K562 (cell line): ENCODE data around the gene RETSAT. TPM values are rescaled to one million over a fixed set of nuclear protein-coding genes. Genes with fewer than 3 reads are reported as not detected.

ENCODE experiments used
- ATAC-seq: fragments of 200-7000 bp; cut with Tn5 transposase; 3 replicates; pipeline ENCODE4 v1.9.1; 2020; ENCODE audit warnings: moderate library complexity
- BruUV-seq: library from RNA; stranded (reverse); fragments of 400-500 nt; replicated peaks from 2 replicates; lab custom pipeline; 2021; lab: Mats Ljungman, UMichigan
- CTCF ChIA-PET: fragments of 300-600 bp; formaldehyde crosslinking; extraction: SDS; loops from one replicate; lab custom pipeline; 2021; ENCODE audit warnings: low intra/inter-chr PET ratio; lab: Yijun Ruan, JAX
- POLR2A ChIA-PET: fragments of 300-600, 350-650 bp; sonication (Branson Sonifier 250); formaldehyde crosslinking; extraction: SDS; loops from one replicate; lab custom pipeline; 2021; ENCODE audit warnings: antibody characterized with exemption, inconsistent platforms; lab: Yijun Ruan, JAX
- DNase-seq, 4 experiments: peaks; one replicate each; pipeline versions ENCODE4 v3.0.0 to v3.0.0-alpha.2; 2011 to 2018; ENCODE audit warnings: low spot score in 3 of 4, mixed read lengths in 3 of 4; ENCODE audit errors: extremely low read depth in 1 of 4
- FAIRE-seq: peaks from 2 replicates; lab custom pipeline; 2011; peaks lifted over from hg19 to GRCh38; lab: Jason Lieb, UNC
- H2AFZ ChIP-seq: 2 replicates; pipeline ENCODE4 v1.6.0; 2011; ENCODE audit warnings: low read depth, low read length, control low read depth, inconsistent platforms
- H3K27ac ChIP-seq: fragments of 200-600 bp; 3 replicates; pipeline ENCODE4 v1.8.0; 2011; ENCODE audit warnings: low read depth, mild to moderate bottlenecking, control low read depth, inconsistent platforms, low read length, moderate library complexity, mixed read lengths; ENCODE audit errors: extremely low read depth
- H3K27me3 ChIP-seq, 2 experiments: fragments of 300-600 bp in 1 of 2; 2 replicates in 1 of 2; 3 replicates in 1 of 2; pipeline versions ENCODE4 v1.6.0 to v1.8.0; 2011; ENCODE audit warnings: inconsistent platforms in 2 of 2, low read length in 2 of 2, mild to moderate bottlenecking in 1 of 2, mixed read lengths in 1 of 2, moderate library complexity in 1 of 2; ENCODE audit not compliant: control insufficient read depth in 2 of 2, insufficient read depth in 2 of 2
- H3K36me3 ChIP-seq: fragments of 300-600 bp; 3 replicates; pipeline ENCODE4 v1.8.0; 2011; ENCODE audit warnings: mild to moderate bottlenecking, low read length, inconsistent platforms; ENCODE audit not compliant: control insufficient read depth, insufficient read depth
- H3K4me1 ChIP-seq, 2 experiments: fragments of 200-600 bp in 1 of 2; replicated peaks in 1 of 2; 2 replicates in 1 of 2; 3 replicates in 1 of 2; pipeline versions ENCODE4 v1.5.1 to v1.8.0; 2011; ENCODE audit warnings: inconsistent platforms in 2 of 2, low read length in 2 of 2, mild to moderate bottlenecking in 1 of 2, mixed read lengths in 1 of 2, moderate library complexity in 1 of 2; ENCODE audit not compliant: control insufficient read depth in 2 of 2, insufficient read depth in 2 of 2
- H3K4me2 ChIP-seq: 2 replicates; pipeline ENCODE4 v1.6.1; 2011; ENCODE audit warnings: low read length, control low read depth, inconsistent platforms, mixed read lengths; ENCODE audit not compliant: insufficient read depth
- H3K4me3 ChIP-seq: fragments of 200-600 bp; sonication (generic), shearing (Covaris generic); 2 replicates; pipeline ENCODE4 v1.5.1; 2016; ENCODE audit warnings: control low read depth, inconsistent platforms
- H3K79me2 ChIP-seq: fragments of 200-600 bp; 3 replicates; pipeline ENCODE4 v1.8.0; 2011; ENCODE audit warnings: low read length, inconsistent platforms; ENCODE audit not compliant: control insufficient read depth, insufficient read depth
- H3K9ac ChIP-seq, 2 experiments: 2 replicates each; pipeline versions ENCODE4 v1.6.0 to v1.6.1; 2011; ENCODE audit warnings: low read depth in 2 of 2, low read length in 2 of 2, control low read depth in 1 of 2, inconsistent platforms in 1 of 2, mild to moderate bottlenecking in 1 of 2, mixed read lengths in 1 of 2; ENCODE audit not compliant: insufficient read depth in 1 of 2
- H3K9me1 ChIP-seq: one replicate; pipeline ENCODE4 v1.6.0; 2011; ENCODE audit warnings: inconsistent platforms, mild to moderate bottlenecking, low read length, moderate library complexity; ENCODE audit not compliant: control insufficient read depth, insufficient read depth
- H3K9me3 ChIP-seq: replicated peaks from 2 replicates; pipeline ENCODE4 v1.5.1; 2011; ENCODE audit warnings: low read depth, low read length, inconsistent platforms; ENCODE audit not compliant: control insufficient read depth, insufficient read depth
- H4K20me1 ChIP-seq: replicated peaks from 2 replicates; pipeline ENCODE4 v1.6.1; 2011; ENCODE audit warnings: low read length, inconsistent platforms, mixed read lengths; ENCODE audit not compliant: control insufficient read depth, insufficient read depth
- BRF1 ChIP-seq: IDR thresholded peaks from 3 replicates; pipeline ENCODE4 v1.6.1; 2011; ENCODE audit warnings: borderline replicate concordance, mild to moderate bottlenecking; ENCODE audit not compliant: insufficient read length; ENCODE audit errors: extremely low read depth
- CREBBP ChIP-seq: IDR thresholded peaks from one replicate; pipeline ENCODE4 v1.6.1; 2012; ENCODE audit warnings: low read depth, mild to moderate bottlenecking, control low read depth, inconsistent platforms, low read length
- ERF ChIP-seq: fragments of 450-650 bp; formaldehyde crosslinking; IDR thresholded peaks from 2 replicates; pipeline ENCODE4 v1.4.0; 2020; ENCODE audit warnings: mild to moderate bottlenecking, mixed read lengths
- ILF3 ChIP-seq: fragments of 450-650 bp; IDR thresholded peaks from 2 replicates; pipeline ENCODE4 v1.6.1; 2018; ENCODE audit warnings: antibody characterized with exemption, mild to moderate bottlenecking, moderate library complexity, borderline replicate concordance
- MAFG ChIP-seq: fragments of 450-650 bp; conservative IDR thresholded peaks from 2 replicates; pipeline ENCODE4 v1.6.1; 2016; ENCODE audit warnings: missing genetic modification characterization, missing compliant biosample characterization
- MCM5 ChIP-seq: fragments of 450-650 bp; IDR thresholded peaks from 2 replicates; pipeline ENCODE4 v1.6.1; 2016; ENCODE audit warnings: low read depth
- PPARD ChIP-seq: fragments of 250-450 bp; sonication (Bioruptor Pico); IDR thresholded peaks from 2 replicates; pipeline ENCODE4 v1.8.0; 2022; ENCODE audit warnings: inconsistent platforms, mild to moderate bottlenecking, moderate library complexity
- TCF3 ChIP-seq: sonication (generic); formaldehyde crosslinking; IDR thresholded peaks from 2 replicates; pipeline ENCODE4 v1.4.0; 2020; ENCODE audit warnings: mild to moderate bottlenecking, missing genetic modification reagents
- ZNF507 ChIP-seq: conservative IDR thresholded peaks from 2 replicates; pipeline ENCODE4 v1.6.1; 2017; ENCODE audit warnings: missing genetic modification characterization, missing compliant biosample characterization
- ZNF76 ChIP-seq: fragments of 250-450 bp; sonication (Bioruptor Pico); IDR thresholded peaks from 2 replicates; pipeline ENCODE4 v1.4.0; 2020; ENCODE audit warnings: mild to moderate bottlenecking, moderate library complexity, borderline replicate concordance
- ZSCAN29 ChIP-seq: fragments of 450-650 bp; IDR thresholded peaks from 2 replicates; pipeline ENCODE4 v1.6.1; 2017
- whole genome bisulfite sequencing: fragments of 100-300 bp; shearing (Covaris generic); methylation state at CpG from one replicate; pipeline ENCODE4 v1.1.6; 2016; ENCODE audit warnings: low coverage, mixed read lengths; ENCODE audit not compliant: insufficient coverage; ENCODE audit errors: missing lambda C conversion rate; 5-methylcytosine and 5-hydroxymethylcytosine counted together
- in situ Hi-C: fragments of 300-500 bp; cut with MboI; formaldehyde crosslinking; loops from 4 replicates; pipeline ENCODE4 v1.15.0; 2018; ENCODE audit warnings: inconsistent platforms, mixed read lengths
- intact Hi-C: fragments of 100-400 bp; cut with micrococcal nuclease; formaldehyde crosslinking; loops from 2 replicates; pipeline ENCODE4 v1.14.2; 2022
- polyA plus RNA-seq, 8 experiments: library from polyadenylated mRNA; depleted of rRNA in 4 of 8; stranded (reverse) in 5 of 8; unstranded in 3 of 8; fragments of >200 nt; fragmentation: Nextera tagmentation in 2 of 8; fragmentation: Illumina TruSeq in 1 of 8; extraction: Ambion mirVana in 2 of 8; extraction: Trizol in 1 of 8; gene quantifications; 2 replicates each; pipeline versions ENCODE4 v1.2.1 to v1.2.3, GENCODE V29; 2011 to 2014; ENCODE audit warnings: inconsistent platforms in 1 of 8, missing spikeins in 1 of 8
- total RNA-seq, 7 experiments: library from RNA; depleted of rRNA in 6 of 7; stranded (reverse); fragments of >200 nt in 6 of 7; fragmentation: Illumina TruSeq in 2 of 7; extraction: Trizol in 2 of 7; gene quantifications; 2 replicates each; pipeline versions ENCODE4 v1.2.1 to v1.2.3, GENCODE V29; 2011 to 2021; ENCODE audit warnings: low replicate concordance in 1 of 7
- TF ChIP-seq, protein P1 (sequence below): fragments of 250-450 bp; sonication (Bioruptor Pico); IDR thresholded peaks from 2 replicates; pipeline ENCODE4 v1.5.0; 2021
- TF ChIP-seq, protein P2 (sequence below): sonication (generic); formaldehyde crosslinking; IDR thresholded peaks from 2 replicates; pipeline ENCODE4 v1.8.0; 2023; ENCODE audit warnings: mild to moderate bottlenecking, missing genetic modification reagents
- TF ChIP-seq, protein P3 (sequence below): sonication (generic); formaldehyde crosslinking; IDR thresholded peaks from 2 replicates; pipeline ENCODE4 v1.8.1; 2023; ENCODE audit warnings: missing genetic modification reagents, mild to moderate bottlenecking, borderline replicate concordance

RETSAT gene
- total and polyA plus RNA-seq, 9 of the 15 experiments (the other 6 are each of a cell fraction or from before 2014, with no cell fraction given): 1.9 to 21.6 (median 16.5) TPM

DNA sequence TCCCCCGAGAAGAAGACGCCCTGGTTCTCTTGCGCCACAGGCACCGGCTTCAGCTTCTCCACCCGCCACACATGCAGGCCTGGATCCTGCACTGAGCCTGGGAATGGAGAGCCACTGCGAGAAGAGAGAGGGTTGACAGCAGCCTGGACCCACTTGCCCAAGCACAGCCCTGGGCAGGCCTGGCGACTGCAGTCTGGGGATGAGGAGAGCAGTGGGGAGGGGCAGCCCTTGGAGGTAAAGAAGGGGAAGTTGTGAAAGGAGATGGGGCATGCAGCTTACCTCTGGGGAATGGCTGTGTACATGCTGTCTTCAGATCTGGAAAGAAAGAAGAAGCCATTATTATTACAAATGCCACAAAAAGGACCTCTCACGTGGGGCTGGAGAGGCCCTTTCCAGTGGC is 47.5 kb upstream of the RETSAT start:
- no peaks in the 10 kb centered on the region for H3K9me1 ChIP-seq
- H3K4me2 ChIP-seq: no peak overlapping the region
- no peaks in the 10 kb centered on the region for H4K20me1 ChIP-seq
- H3K27ac ChIP-seq: no peak overlapping the region
- FAIRE-seq (no peak), ATAC-seq (no peak), DNase-seq (no peak)
- H3K4me3 ChIP-seq: no peak overlapping the region
- intact Hi-C loops (no loop called here), in situ Hi-C loops (no loop called here)
- CTCF ChIA-PET: no interaction called here
- POLR2A ChIA-PET: interaction anchor here (63.9 kb wide), 1 partner anchor 144 kb away, joined by 1576 read pairs; the partner anchor contains the start of gene MAT2A
- peaks cover 0 to 7% of the 10 kb centered on the region in 2 experiments; a peak in 1 of 5 replicates for H3K4me1 ChIP-seq
- H3K9me3 ChIP-seq: no peaks in the 10 kb centered on the region; the same call in 1 of the 2 replicates
- no peaks in the 10 kb centered on the region for H3K27me3 ChIP-seq
- peaks cover 2% of the 10 kb centered on the region; the same call in 1 of the 3 replicates for H3K36me3 ChIP-seq
- H3K79me2 ChIP-seq: no peaks in the 10 kb centered on the region
- no peak overlapping the region for H2AFZ ChIP-seq
- BruUV-seq: no TSS peak
- H3K9ac ChIP-seq: no peak overlapping the region; a peak in 1 of 4 replicates
- 66% methylated on average over 7 of the region's 8 CpGs for WGBS
- TF ChIP-seq, protein P1, sequence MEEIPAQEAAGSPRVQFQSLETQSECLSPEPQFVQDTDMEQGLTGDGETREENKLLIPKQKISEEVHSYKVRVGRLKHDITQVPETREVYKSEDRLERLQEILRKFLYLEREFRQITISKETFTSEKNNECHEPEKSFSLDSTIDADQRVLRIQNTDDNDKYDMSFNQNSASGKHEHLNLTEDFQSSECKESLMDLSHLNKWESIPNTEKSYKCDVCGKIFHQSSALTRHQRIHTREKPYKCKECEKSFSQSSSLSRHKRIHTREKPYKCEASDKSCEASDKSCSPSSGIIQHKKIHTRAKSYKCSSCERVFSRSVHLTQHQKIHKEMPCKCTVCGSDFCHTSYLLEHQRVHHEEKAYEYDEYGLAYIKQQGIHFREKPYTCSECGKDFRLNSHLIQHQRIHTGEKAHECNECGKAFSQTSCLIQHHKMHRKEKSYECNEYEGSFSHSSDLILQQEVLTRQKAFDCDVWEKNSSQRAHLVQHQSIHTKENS (CRISPR knock-in tag): no peak
- TF ChIP-seq ZNF76 (CRISPR knock-in tag) (no peak), ILF3 (no peak), MAFG (tag) (no peak), ZNF507 (tag) (no peak), TCF3 (CRISPR knock-in tag) (no peak), PPARD (CRISPR knock-in tag) (no peak), CREBBP (no peak), ZSCAN29 (no peak), BRF1 (no peak), MCM5 (no peak), ERF (CRISPR knock-in tag) (no peak)
- TF ChIP-seq, protein P2, sequence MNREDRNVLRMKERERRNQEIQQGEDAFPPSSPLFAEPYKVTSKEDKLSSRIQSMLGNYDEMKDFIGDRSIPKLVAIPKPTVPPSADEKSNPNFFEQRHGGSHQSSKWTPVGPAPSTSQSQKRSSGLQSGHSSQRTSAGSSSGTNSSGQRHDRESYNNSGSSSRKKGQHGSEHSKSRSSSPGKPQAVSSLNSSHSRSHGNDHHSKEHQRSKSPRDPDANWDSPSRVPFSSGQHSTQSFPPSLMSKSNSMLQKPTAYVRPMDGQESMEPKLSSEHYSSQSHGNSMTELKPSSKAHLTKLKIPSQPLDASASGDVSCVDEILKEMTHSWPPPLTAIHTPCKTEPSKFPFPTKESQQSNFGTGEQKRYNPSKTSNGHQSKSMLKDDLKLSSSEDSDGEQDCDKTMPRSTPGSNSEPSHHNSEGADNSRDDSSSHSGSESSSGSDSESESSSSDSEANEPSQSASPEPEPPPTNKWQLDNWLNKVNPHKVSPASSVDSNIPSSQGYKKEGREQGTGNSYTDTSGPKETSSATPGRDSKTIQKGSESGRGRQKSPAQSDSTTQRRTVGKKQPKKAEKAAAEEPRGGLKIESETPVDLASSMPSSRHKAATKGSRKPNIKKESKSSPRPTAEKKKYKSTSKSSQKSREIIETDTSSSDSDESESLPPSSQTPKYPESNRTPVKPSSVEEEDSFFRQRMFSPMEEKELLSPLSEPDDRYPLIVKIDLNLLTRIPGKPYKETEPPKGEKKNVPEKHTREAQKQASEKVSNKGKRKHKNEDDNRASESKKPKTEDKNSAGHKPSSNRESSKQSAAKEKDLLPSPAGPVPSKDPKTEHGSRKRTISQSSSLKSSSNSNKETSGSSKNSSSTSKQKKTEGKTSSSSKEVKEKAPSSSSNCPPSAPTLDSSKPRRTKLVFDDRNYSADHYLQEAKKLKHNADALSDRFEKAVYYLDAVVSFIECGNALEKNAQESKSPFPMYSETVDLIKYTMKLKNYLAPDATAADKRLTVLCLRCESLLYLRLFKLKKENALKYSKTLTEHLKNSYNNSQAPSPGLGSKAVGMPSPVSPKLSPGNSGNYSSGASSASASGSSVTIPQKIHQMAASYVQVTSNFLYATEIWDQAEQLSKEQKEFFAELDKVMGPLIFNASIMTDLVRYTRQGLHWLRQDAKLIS (CRISPR knock-in tag): no peak
- TF ChIP-seq, protein P3, sequence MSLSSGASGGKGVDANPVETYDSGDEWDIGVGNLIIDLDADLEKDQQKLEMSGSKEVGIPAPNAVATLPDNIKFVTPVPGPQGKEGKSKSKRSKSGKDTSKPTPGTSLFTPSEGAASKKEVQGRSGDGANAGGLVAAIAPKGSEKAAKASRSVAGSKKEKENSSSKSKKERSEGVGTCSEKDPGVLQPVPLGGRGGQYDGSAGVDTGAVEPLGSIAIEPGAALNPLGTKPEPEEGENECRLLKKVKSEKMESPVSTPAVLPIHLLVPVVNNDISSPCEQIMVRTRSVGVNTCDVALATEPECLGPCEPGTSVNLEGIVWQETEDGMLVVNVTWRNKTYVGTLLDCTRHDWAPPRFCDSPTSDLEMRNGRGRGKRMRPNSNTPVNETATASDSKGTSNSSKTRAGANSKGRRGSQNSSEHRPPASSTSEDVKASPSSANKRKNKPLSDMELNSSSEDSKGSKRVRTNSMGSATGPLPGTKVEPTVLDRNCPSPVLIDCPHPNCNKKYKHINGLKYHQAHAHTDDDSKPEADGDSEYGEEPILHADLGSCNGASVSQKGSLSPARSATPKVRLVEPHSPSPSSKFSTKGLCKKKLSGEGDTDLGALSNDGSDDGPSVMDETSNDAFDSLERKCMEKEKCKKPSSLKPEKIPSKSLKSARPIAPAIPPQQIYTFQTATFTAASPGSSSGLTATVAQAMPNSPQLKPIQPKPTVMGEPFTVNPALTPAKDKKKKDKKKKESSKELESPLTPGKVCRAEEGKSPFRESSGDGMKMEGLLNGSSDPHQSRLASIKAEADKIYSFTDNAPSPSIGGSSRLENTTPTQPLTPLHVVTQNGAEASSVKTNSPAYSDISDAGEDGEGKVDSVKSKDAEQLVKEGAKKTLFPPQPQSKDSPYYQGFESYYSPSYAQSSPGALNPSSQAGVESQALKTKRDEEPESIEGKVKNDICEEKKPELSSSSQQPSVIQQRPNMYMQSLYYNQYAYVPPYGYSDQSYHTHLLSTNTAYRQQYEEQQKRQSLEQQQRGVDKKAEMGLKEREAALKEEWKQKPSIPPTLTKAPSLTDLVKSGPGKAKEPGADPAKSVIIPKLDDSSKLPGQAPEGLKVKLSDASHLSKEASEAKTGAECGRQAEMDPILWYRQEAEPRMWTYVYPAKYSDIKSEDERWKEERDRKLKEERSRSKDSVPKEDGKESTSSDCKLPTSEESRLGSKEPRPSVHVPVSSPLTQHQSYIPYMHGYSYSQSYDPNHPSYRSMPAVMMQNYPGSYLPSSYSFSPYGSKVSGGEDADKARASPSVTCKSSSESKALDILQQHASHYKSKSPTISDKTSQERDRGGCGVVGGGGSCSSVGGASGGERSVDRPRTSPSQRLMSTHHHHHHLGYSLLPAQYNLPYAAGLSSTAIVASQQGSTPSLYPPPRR: no peak
